ENCODE measurements around the gene CENPF. TPM values are rescaled to one million over a fixed set of nuclear protein-coding genes. Genes with fewer than 3 reads are reported as not detected.

Gene CENPF
- total RNA-seq, result 62.1 and 62.8 TPM in 2 replicates
- long read RNA-seq, partial matches to known transcripts, result 67 of 77 reads
- long read RNA-seq, other reads (novel, unspliced or antisense), result 8 of 77 reads

GRCh38 chr1:214602764-214603657, at the start of gene CENPF:
TSS of gene CENPF (plus strand) at chr1:214603195. CDS start at chr1:214613755, 10,560 bp downstream.
- no peak for TF ChIP-seq CTCF (IDR thresholded peaks at IDR 0.05; ENCODE audit: unreplicated experiment)
- DNase-seq (ENCODE audit: low spot score, unreplicated experiment), result peak; percentile 93
- Mint-ChIP-seq H3K36me3 (ENCODE audit: insufficient read depth) (peaks cover 3% of the 10 kb centered on the region), H3K9me3 (ENCODE audit: low read depth) (no peaks in the 10 kb centered on the region), H3K4me1 (ENCODE audit: low read depth) (peaks cover 12% of the 10 kb centered on the region), H3K27me3 (peaks cover 2% of the 10 kb centered on the region), H3K4me3 (ENCODE audit: low read depth) (peak within 1 kb of the TSS; percentile 93), H3K27ac (peak within 1 kb of the TSS; percentile 90)

- Mint-ChIP-seq H3K36me3 (ENCODE audit: insufficient read depth) (no peaks in the 10 kb centered on the region), H3K4me3 (ENCODE audit: low read depth) (no peak overlapping the region), H3K4me1 (ENCODE audit: low read depth) (no peaks in the 10 kb centered on the region), H3K27me3 (no peaks in the 10 kb centered on the region), H3K27ac (no peak overlapping the region), H3K9me3 (ENCODE audit: low read depth) (no peaks in the 10 kb centered on the region)
- no peak for DNase-seq (ENCODE audit: low spot score, unreplicated experiment)
- no peak for TF ChIP-seq CTCF (IDR thresholded peaks at IDR 0.05; ENCODE audit: unreplicated experiment)
These were observed 44.9 kb upstream of the CENPF start for GRCh38 chr1:214557952-214558735.

- TF ChIP-seq CTCF (IDR thresholded peaks at IDR 0.05; ENCODE audit: unreplicated experiment), result no peak
- no peaks in the 10 kb centered on the region for H3K4me1 Mint-ChIP-seq (ENCODE audit: low read depth)
- H3K27me3 Mint-ChIP-seq, result no peaks in the 10 kb centered on the region
- no peaks in the 10 kb centered on the region for H3K36me3 Mint-ChIP-seq (ENCODE audit: insufficient read depth)
- H3K9me3 Mint-ChIP-seq (ENCODE audit: low read depth), result no peaks in the 10 kb centered on the region
- no peak overlapping the region for H3K27ac Mint-ChIP-seq
- no peak for DNase-seq (ENCODE audit: low spot score, unreplicated experiment)
- no peak overlapping the region for H3K4me3 Mint-ChIP-seq (ENCODE audit: low read depth)
These were observed 39.1 kb upstream of the CENPF start for GRCh38 chr1:214563881-214564280.

GRCh38 chr1:214565310-214565709, 37.7 kb upstream of the CENPF start:
- Mint-ChIP-seq H3K4me3 (ENCODE audit: low read depth) (no peak overlapping the region), H3K36me3 (ENCODE audit: insufficient read depth) (no peaks in the 10 kb centered on the region)
- no peak for TF ChIP-seq CTCF (IDR thresholded peaks at IDR 0.05; ENCODE audit: unreplicated experiment)

More at GRCh38 chr1:214565310-214565709, 37.7 kb upstream of the CENPF start:
- DNase-seq (ENCODE audit: low spot score, unreplicated experiment), result no peak
- Mint-ChIP-seq H3K27ac (no peak overlapping the region), H3K9me3 (ENCODE audit: low read depth) (no peaks in the 10 kb centered on the region), H3K27me3 (no peaks in the 10 kb centered on the region), H3K4me1 (ENCODE audit: low read depth) (no peaks in the 10 kb centered on the region)
